HepG2 (cell line): ENCODE measurements around the gene RALY. TPM values are rescaled to one million over a fixed set of nuclear protein-coding genes. Genes with fewer than 3 reads are reported as not detected.

ENCODE experiments used
- ATF7 ChIP-seq, 2 experiments: fragments of 450-650 bp in 1 of 2; sonication (generic) in 1 of 2; formaldehyde crosslinking in 1 of 2; IDR thresholded peaks; 2 replicates each; pipeline versions ENCODE4 v1.4.0 to v1.6.1; 2016 to 2020; ENCODE audit warnings: antibody characterized with exemption in 1 of 2, mild to moderate bottlenecking in 1 of 2, missing genetic modification reagents in 1 of 2
- CBX5 ChIP-seq: sonication (generic); formaldehyde crosslinking; IDR thresholded peaks from 2 replicates; pipeline ENCODE4 v1.4.0; 2020; ENCODE audit warnings: missing genetic modification reagents, borderline replicate concordance
- FOXM1 ChIP-seq: sonication (generic); formaldehyde crosslinking; IDR thresholded peaks from 2 replicates; pipeline ENCODE4 v1.5.0; 2020; ENCODE audit warnings: missing genetic modification reagents
- MED1 ChIP-seq: sonication (generic); formaldehyde crosslinking; IDR thresholded peaks from 2 replicates; pipeline ENCODE4 v1.4.0; 2020; ENCODE audit warnings: missing genetic modification reagents
- MED13 ChIP-seq: sonication (generic); formaldehyde crosslinking; IDR thresholded peaks from 2 replicates; pipeline ENCODE4 v1.5.0; 2020; ENCODE audit warnings: missing genetic modification reagents
- MEIS2 ChIP-seq: sonication (generic); formaldehyde crosslinking; IDR thresholded peaks from 2 replicates; pipeline ENCODE4 v1.9.0; 2021; ENCODE audit warnings: mild to moderate bottlenecking, missing genetic modification reagents
- MXD4 ChIP-seq: IDR thresholded peaks from 2 replicates; pipeline ENCODE4 v1.6.1; 2016; ENCODE audit warnings: mild to moderate bottlenecking, missing biosample characterization, missing genetic modification reagents
- NCOR1 ChIP-seq: fragments of 200-600 bp; sonication (generic); IDR thresholded peaks from 2 replicates; pipeline ENCODE4 v1.7.0; 2017; ENCODE audit warnings: antibody characterized with exemption, low read length, borderline replicate concordance
- NFE2 ChIP-seq: sonication (generic); formaldehyde crosslinking; IDR thresholded peaks from 2 replicates; pipeline ENCODE4 v1.4.0; 2020; ENCODE audit warnings: missing genetic modification reagents
- NRL ChIP-seq: sonication (generic); formaldehyde crosslinking; IDR thresholded peaks from 2 replicates; pipeline ENCODE4 v1.5.0; 2020; ENCODE audit warnings: missing genetic modification reagents, mild to moderate bottlenecking, moderate library complexity, borderline replicate concordance
- REXO4 ChIP-seq: sonication (generic); formaldehyde crosslinking; IDR thresholded peaks from 2 replicates; pipeline ENCODE4 v1.8.0; 2022; ENCODE audit warnings: missing genetic modification reagents, mild to moderate bottlenecking, borderline replicate concordance
- SIX4 ChIP-seq: sonication (generic); formaldehyde crosslinking; IDR thresholded peaks from 2 replicates; pipeline ENCODE4 v1.4.0; 2020; ENCODE audit warnings: missing genetic modification reagents
- TBL1XR1 ChIP-seq: fragments of 150-350 bp; IDR thresholded peaks from 2 replicates; pipeline ENCODE4 v1.6.1; 2014; ENCODE audit warnings: borderline replicate concordance, low read length; ENCODE audit not compliant: partially characterized antibody
- TOE1 ChIP-seq: sonication (generic); formaldehyde crosslinking; IDR thresholded peaks from 2 replicates; pipeline ENCODE4 v1.4.0; 2020; ENCODE audit warnings: mild to moderate bottlenecking, missing genetic modification reagents
- ZBTB38 ChIP-seq: sonication (generic); formaldehyde crosslinking; IDR thresholded peaks from 2 replicates; pipeline ENCODE4 v1.5.1; 2020; ENCODE audit warnings: mild to moderate bottlenecking, missing genetic modification reagents
- ZNF24 ChIP-seq: fragments of 450-650 bp; IDR thresholded peaks from 2 replicates; pipeline ENCODE4 v1.6.1; 2017; ENCODE audit warnings: antibody characterized with exemption, mild to moderate bottlenecking
- ZNF547 ChIP-seq: sonication (generic); formaldehyde crosslinking; IDR thresholded peaks from 2 replicates; pipeline ENCODE4 v1.5.1; 2020; ENCODE audit warnings: mild to moderate bottlenecking, missing genetic modification reagents
- ZNF576 ChIP-seq: sonication (generic); formaldehyde crosslinking; IDR thresholded peaks from 2 replicates; pipeline ENCODE4 v1.4.0; 2020; ENCODE audit warnings: mild to moderate bottlenecking, missing genetic modification reagents
- ZNF607 ChIP-seq: sonication (generic); formaldehyde crosslinking; IDR thresholded peaks from 2 replicates; pipeline ENCODE4 v1.5.1; 2020; ENCODE audit warnings: missing genetic modification reagents, mild to moderate bottlenecking, borderline replicate concordance
- ZSCAN21 ChIP-seq: sonication (generic); formaldehyde crosslinking; IDR thresholded peaks from 2 replicates; pipeline ENCODE4 v1.8.0; 2022; ENCODE audit warnings: mild to moderate bottlenecking, missing genetic modification reagents, moderate library complexity, borderline replicate concordance
- polyA plus RNA-seq, 8 experiments: library from polyadenylated mRNA; depleted of rRNA in 3 of 8; stranded (reverse) in 7 of 8; unstranded in 1 of 8; fragments of >200 nt; fragmentation: Illumina TruSeq in 4 of 8; extraction: Trizol in 4 of 8; gene quantifications; 2 replicates each; pipeline versions ENCODE4 v1.2.1 to v1.2.3, GENCODE V29; 2011 to 2016; ENCODE audit warnings: low read depth in 4 of 8, missing spikeins in 1 of 8, mixed read lengths in 1 of 8; ENCODE audit not compliant: insufficient read depth in 1 of 8
- total RNA-seq, 5 experiments: library from RNA; depleted of rRNA; stranded (reverse); fragments of >200 nt; fragmentation: Illumina TruSeq; extraction: Trizol; gene quantifications; 2 replicates each; pipeline ENCODE4 v1.2.3, GENCODE V29; 2016; ENCODE audit warnings: low read depth in 1 of 5
- TF ChIP-seq, protein P1 (sequence below): sonication (generic); formaldehyde crosslinking; IDR thresholded peaks from 2 replicates; pipeline ENCODE4 v1.4.0; 2020; ENCODE audit warnings: mild to moderate bottlenecking, missing genetic modification reagents
- TF ChIP-seq, protein P2 (sequence below): sonication (generic); formaldehyde crosslinking; IDR thresholded peaks from 2 replicates; pipeline ENCODE4 v1.4.0; 2020; ENCODE audit warnings: mild to moderate bottlenecking, missing genetic modification reagents, borderline replicate concordance
- TF ChIP-seq, protein P3 (sequence below): sonication (generic); formaldehyde crosslinking; IDR thresholded peaks from 2 replicates; pipeline ENCODE4 v1.4.0; 2020; ENCODE audit warnings: missing genetic modification reagents

RALY gene
- total and polyA plus RNA-seq, 2 of the 13 experiments (the other 11 are each of a cell fraction or from before 2014, with no cell fraction given): 178 to 186 TPM

DNA sequence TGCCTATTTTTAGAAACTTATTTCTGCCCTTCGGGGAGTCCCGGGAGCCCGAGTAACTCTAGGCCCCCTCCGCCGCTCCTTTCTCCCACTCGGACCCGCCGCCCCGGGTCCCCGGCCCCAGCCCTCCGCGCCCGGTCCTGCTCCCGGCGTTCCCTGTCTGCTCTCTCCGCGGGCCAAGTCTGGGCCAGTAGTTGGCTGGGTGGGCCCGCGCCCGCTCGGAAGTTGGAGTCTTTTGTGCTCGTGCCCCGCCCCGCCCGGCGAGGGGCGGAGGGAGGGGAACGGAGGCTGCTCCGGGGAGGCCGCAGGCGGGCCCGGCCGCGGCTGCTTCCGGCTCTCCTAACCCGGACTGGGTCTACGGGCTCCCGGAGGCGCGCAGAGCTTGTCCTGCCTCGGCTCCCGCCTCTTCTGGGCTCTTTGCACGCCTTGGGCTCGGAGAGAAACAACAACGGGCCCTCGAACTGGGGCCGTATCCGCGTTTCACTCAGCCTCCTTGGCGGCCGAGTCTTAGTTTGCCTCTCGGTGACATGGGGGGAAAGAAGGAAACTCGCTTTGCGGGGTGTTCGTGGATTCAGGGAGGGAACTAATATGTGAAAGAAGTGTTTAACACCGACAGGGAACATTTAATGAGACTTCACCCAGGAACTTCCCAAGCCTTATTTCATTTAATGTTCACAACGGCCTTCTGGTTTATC lies 657 bp downstream of the RALY start (continued):
- TF ChIP-seq TBL1XR1 (no peak), ZSCAN21 (CRISPR knock-in tag) (peak; percentile 53; the same call in 1 of the 2 replicates), ATF7 (IDR thresholded peaks at IDR 0.05) (no peak), ATF7 (CRISPR knock-in tag; IDR thresholded peaks at IDR 0.05) (0 out of 2 replicates have a peak, but pooled peaks have one; percentile 29), MEIS2 (no peak), ZNF547 (CRISPR knock-in tag) (peak; percentile 7; the same call in 1 of the 2 replicates), MXD4 (peak; percentile 37; the same call in 1 of the 2 replicates), FOXM1 (peak; percentile 45; the same call in 1 of the 2 replicates), ZBTB38 (peak; percentile 19; the same call in 1 of the 2 replicates), MED1 (CRISPR knock-in tag) (no peak; the same call in 1 of the 2 replicates), CBX5 (peak; percentile 20; the same call in 1 of the 2 replicates), NFE2 (no peak), MED13 (CRISPR knock-in tag) (peak; percentile 59; the same call in 1 of the 2 replicates), SIX4 (CRISPR knock-in tag) (no peak), NRL (peak; percentile 19; the same call in 1 of the 2 replicates), TOE1 (CRISPR knock-in tag) (peak; percentile 7), NCOR1 (no peak), ZNF607 (CRISPR knock-in tag) (peak; percentile 37; the same call in 1 of the 2 replicates), ZNF576 (CRISPR knock-in tag) (0 out of 2 replicates have a peak, but pooled peaks have one; percentile 76), ZNF24 (0 out of 2 replicates have a peak, but pooled peaks have one; percentile 30), REXO4 (0 out of 2 replicates have a peak, but pooled peaks have one; percentile 60)
- TF ChIP-seq, protein P1, sequence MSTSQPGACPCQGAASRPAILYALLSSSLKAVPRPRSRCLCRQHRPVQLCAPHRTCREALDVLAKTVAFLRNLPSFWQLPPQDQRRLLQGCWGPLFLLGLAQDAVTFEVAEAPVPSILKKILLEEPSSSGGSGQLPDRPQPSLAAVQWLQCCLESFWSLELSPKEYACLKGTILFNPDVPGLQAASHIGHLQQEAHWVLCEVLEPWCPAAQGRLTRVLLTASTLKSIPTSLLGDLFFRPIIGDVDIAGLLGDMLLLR: no peak
- TF ChIP-seq, protein P2, sequence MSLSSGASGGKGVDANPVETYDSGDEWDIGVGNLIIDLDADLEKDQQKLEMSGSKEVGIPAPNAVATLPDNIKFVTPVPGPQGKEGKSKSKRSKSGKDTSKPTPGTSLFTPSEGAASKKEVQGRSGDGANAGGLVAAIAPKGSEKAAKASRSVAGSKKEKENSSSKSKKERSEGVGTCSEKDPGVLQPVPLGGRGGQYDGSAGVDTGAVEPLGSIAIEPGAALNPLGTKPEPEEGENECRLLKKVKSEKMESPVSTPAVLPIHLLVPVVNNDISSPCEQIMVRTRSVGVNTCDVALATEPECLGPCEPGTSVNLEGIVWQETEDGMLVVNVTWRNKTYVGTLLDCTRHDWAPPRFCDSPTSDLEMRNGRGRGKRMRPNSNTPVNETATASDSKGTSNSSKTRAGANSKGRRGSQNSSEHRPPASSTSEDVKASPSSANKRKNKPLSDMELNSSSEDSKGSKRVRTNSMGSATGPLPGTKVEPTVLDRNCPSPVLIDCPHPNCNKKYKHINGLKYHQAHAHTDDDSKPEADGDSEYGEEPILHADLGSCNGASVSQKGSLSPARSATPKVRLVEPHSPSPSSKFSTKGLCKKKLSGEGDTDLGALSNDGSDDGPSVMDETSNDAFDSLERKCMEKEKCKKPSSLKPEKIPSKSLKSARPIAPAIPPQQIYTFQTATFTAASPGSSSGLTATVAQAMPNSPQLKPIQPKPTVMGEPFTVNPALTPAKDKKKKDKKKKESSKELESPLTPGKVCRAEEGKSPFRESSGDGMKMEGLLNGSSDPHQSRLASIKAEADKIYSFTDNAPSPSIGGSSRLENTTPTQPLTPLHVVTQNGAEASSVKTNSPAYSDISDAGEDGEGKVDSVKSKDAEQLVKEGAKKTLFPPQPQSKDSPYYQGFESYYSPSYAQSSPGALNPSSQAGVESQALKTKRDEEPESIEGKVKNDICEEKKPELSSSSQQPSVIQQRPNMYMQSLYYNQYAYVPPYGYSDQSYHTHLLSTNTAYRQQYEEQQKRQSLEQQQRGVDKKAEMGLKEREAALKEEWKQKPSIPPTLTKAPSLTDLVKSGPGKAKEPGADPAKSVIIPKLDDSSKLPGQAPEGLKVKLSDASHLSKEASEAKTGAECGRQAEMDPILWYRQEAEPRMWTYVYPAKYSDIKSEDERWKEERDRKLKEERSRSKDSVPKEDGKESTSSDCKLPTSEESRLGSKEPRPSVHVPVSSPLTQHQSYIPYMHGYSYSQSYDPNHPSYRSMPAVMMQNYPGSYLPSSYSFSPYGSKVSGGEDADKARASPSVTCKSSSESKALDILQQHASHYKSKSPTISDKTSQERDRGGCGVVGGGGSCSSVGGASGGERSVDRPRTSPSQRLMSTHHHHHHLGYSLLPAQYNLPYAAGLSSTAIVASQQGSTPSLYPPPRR (CRISPR knock-in tag): peak; percentile 52; the same call in 1 of the 2 replicates
- TF ChIP-seq, protein P3, sequence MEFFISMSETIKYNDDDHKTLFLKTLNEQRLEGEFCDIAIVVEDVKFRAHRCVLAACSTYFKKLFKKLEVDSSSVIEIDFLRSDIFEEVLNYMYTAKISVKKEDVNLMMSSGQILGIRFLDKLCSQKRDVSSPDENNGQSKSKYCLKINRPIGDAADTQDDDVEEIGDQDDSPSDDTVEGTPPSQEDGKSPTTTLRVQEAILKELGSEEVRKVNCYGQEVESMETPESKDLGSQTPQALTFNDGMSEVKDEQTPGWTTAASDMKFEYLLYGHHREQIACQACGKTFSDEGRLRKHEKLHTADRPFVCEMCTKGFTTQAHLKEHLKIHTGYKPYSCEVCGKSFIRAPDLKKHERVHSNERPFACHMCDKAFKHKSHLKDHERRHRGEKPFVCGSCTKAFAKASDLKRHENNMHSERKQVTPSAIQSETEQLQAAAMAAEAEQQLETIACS: peak; percentile 32
